MM.1S (cell line): Measurements from ENCODE around the gene NOS1.

Experiments
- DNase-seq: peaks from one replicate; pipeline ENCODE4 v3.0.0-alpha.2; 2015
- H2AFZ ChIP-seq: fragments of 300-600 bp; sonication (generic); 2 replicates; pipeline ENCODE4 v1.6.0; 2016; ENCODE audit warnings: antibody characterized with exemption, low read length
- H3F3A ChIP-seq: fragments of 300-600 bp; sonication (generic); 2 replicates; pipeline ENCODE4 v1.6.1; 2016; ENCODE audit warnings: mild to moderate bottlenecking, antibody characterized with exemption, low read length, moderate library complexity, mixed read lengths; ENCODE audit not compliant: insufficient read depth
- H3K27ac ChIP-seq: fragments of 300-600 bp; sonication (generic); 2 replicates; pipeline ENCODE4 v1.5.1; 2016; ENCODE audit warnings: mild to moderate bottlenecking, low read length
- H3K27me3 ChIP-seq: fragments of 300-600 bp; sonication (generic); replicated peaks from 2 replicates; pipeline ENCODE4 v1.6.0; 2016; ENCODE audit warnings: low read length; ENCODE audit not compliant: insufficient read depth
- H3K36me3 ChIP-seq: fragments of 300-600 bp; sonication (generic); replicated peaks from 2 replicates; pipeline ENCODE4 v1.6.1; 2016; ENCODE audit warnings: mild to moderate bottlenecking, low read length, mixed read lengths; ENCODE audit not compliant: insufficient read depth
- H3K4me1 ChIP-seq: fragments of 300-600 bp; sonication (generic); 2 replicates; pipeline ENCODE4 v1.6.1; 2016; ENCODE audit warnings: low read length, mixed read lengths
- H3K4me2 ChIP-seq: fragments of 300-600 bp; sonication (generic); 2 replicates; pipeline ENCODE4 v1.6.0; 2016; ENCODE audit warnings: low read depth, low read length
- H3K4me3 ChIP-seq: fragments of 300-600 bp; sonication (generic); 2 replicates; pipeline ENCODE4 v1.5.1; 2016; ENCODE audit warnings: low read length, mixed read lengths
- H3K79me2 ChIP-seq: fragments of 300-600 bp; sonication (generic); 2 replicates; pipeline ENCODE4 v1.6.1; 2016; ENCODE audit warnings: mixed run types, low read length, mixed read lengths
- H3K9ac ChIP-seq: fragments of 300-600 bp; sonication (generic); 2 replicates; pipeline ENCODE4 v1.6.1; 2016; ENCODE audit warnings: low read length, mixed read lengths
- H3K9me2 ChIP-seq: fragments of 300-600 bp; sonication (generic); replicated peaks from 2 replicates; pipeline ENCODE4 v1.6.1; 2016; ENCODE audit warnings: mild to moderate bottlenecking, low read length, mixed read lengths; ENCODE audit not compliant: insufficient read depth
- H3K9me3 ChIP-seq: fragments of 300-600 bp; sonication (generic); replicated peaks from 2 replicates; pipeline ENCODE4 v1.6.1; 2016; ENCODE audit warnings: mild to moderate bottlenecking, low read length, mixed read lengths; ENCODE audit not compliant: insufficient read depth
- H4K20me1 ChIP-seq: fragments of 300-600 bp; sonication (generic); 2 replicates; pipeline ENCODE4 v1.6.1; 2016; ENCODE audit warnings: mild to moderate bottlenecking, low read length, moderate library complexity, mixed read lengths; ENCODE audit not compliant: insufficient read depth
- EZH2 ChIP-seq: fragments of 300-600 bp; sonication (generic); optimal IDR thresholded peaks from 2 replicates; pipeline ENCODE3; 2017; ENCODE audit warnings: low read depth, mild to moderate bottlenecking, antibody characterized with exemption, low read length, mixed read lengths
- EZH2phosphoT487 ChIP-seq: fragments of 300-600 bp; sonication (generic); IDR thresholded peaks from 2 replicates; pipeline ENCODE4 v1.6.1; 2018; ENCODE audit warnings: antibody characterized with exemption, low read length
- TF ChIP-seq, protein P1 (sequence below): fragments of 300-600 bp; sonication (generic); IDR thresholded peaks from 2 replicates; pipeline ENCODE4 v1.5.1; 2016; ENCODE audit warnings: antibody characterized with exemption, low read length, mixed read lengths

NOS1 gene

DNA sequence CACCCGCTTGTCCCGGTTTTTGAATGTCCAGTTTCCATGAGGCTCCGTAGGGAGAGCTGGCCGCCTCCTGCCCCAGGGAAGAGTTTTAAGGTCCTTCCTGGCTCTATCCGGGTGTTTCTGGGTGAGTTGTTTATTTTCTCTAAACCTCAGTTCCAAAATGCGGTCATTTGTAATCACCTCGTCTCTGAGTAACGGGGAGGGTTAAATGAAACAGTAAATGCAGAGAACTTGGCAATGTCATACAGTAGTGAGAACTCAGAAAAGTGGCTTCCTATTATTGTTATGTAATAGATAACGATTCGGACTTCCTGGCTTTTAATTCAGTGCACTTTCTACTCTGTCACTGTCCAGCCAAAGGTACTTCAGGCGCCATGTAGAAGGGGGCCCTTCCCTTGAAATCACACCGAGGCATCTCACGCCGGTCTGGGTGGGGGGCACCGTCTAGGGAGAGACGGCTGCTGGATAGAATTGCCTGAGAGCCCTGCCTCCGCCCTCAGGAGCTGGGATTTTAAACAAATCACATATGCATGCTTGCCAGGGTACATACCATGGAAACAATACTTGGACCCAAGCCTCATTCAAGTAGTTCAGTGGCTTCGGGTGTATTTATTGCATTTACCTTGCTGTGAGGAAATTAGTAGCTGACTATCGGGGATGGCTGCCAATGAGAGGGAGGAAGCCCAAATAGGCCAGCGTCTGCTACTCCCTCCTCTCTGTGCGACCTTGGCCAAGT, 26.4 kb downstream of the NOS1 start:
- Histone ChIP-seq H3K4me3 (no peak overlapping the region), H3K4me2 (no peak overlapping the region)
- DNase-seq, result no peak

DNA sequence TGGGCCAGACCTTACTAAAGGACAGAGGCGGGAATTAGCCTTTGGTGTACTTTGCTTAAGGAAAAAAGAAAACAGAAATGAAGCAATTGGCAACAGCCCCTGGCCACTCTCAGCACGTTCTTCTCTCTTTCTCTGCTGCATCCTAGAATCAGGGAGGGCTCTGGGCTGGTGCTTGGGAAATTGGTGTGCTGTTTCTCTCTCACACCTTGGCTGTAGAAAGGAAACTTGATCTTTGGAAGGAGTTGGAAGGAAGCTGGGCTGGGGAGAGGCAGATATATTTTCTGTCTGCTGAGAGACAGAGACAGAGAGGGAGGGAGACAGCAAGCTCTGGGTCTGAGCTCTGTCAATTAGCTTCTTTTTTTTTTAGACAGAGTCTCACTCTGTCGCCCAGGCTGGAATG, 27.4 kb downstream of the NOS1 start:
- Histone ChIP-seq H3K9me3 (no peaks in the 10 kb centered on the region), H3K9ac (no peak overlapping the region), H3F3A (no peaks in the 10 kb centered on the region), H3K27me3 (peaks cover 12% of the 10 kb centered on the region; the same call in 1 of the 2 replicates), H3K79me2 (no peaks in the 10 kb centered on the region), H2AFZ (no peak overlapping the region), H3K4me3 (no peak overlapping the region), H4K20me1 (no peaks in the 10 kb centered on the region), H3K4me2 (no peak overlapping the region), H3K27ac (no peak overlapping the region), H3K9me2 (no peaks in the 10 kb centered on the region), H3K36me3 (no peaks in the 10 kb centered on the region), H3K4me1 (no peaks in the 10 kb centered on the region)
- no peak for DNase-seq
- TF ChIP-seq, protein P1, sequence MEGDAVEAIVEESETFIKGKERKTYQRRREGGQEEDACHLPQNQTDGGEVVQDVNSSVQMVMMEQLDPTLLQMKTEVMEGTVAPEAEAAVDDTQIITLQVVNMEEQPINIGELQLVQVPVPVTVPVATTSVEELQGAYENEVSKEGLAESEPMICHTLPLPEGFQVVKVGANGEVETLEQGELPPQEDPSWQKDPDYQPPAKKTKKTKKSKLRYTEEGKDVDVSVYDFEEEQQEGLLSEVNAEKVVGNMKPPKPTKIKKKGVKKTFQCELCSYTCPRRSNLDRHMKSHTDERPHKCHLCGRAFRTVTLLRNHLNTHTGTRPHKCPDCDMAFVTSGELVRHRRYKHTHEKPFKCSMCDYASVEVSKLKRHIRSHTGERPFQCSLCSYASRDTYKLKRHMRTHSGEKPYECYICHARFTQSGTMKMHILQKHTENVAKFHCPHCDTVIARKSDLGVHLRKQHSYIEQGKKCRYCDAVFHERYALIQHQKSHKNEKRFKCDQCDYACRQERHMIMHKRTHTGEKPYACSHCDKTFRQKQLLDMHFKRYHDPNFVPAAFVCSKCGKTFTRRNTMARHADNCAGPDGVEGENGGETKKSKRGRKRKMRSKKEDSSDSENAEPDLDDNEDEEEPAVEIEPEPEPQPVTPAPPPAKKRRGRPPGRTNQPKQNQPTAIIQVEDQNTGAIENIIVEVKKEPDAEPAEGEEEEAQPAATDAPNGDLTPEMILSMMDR, result no peak
- no peak for TF ChIP-seq EZH2
- TF ChIP-seq EZH2phosphoT487, result no peak

More for the DNA sequence above, 26.4 kb downstream of the NOS1 start:
- Histone ChIP-seq H3K9ac (no peak overlapping the region), H3K4me1 (no peaks in the 10 kb centered on the region), H3K27ac (no peak overlapping the region), H3K27me3 (peaks cover 12% of the 10 kb centered on the region; the same call in 1 of the 2 replicates), H3K36me3 (no peaks in the 10 kb centered on the region), H2AFZ (no peak overlapping the region), H3F3A (no peaks in the 10 kb centered on the region), H3K9me3 (no peaks in the 10 kb centered on the region), H3K79me2 (no peaks in the 10 kb centered on the region), H4K20me1 (no peaks in the 10 kb centered on the region), H3K9me2 (no peaks in the 10 kb centered on the region)
- TF ChIP-seq, protein P1, result no peak
- TF ChIP-seq EZH2phosphoT487 (no peak), EZH2 (no peak)

DNA sequence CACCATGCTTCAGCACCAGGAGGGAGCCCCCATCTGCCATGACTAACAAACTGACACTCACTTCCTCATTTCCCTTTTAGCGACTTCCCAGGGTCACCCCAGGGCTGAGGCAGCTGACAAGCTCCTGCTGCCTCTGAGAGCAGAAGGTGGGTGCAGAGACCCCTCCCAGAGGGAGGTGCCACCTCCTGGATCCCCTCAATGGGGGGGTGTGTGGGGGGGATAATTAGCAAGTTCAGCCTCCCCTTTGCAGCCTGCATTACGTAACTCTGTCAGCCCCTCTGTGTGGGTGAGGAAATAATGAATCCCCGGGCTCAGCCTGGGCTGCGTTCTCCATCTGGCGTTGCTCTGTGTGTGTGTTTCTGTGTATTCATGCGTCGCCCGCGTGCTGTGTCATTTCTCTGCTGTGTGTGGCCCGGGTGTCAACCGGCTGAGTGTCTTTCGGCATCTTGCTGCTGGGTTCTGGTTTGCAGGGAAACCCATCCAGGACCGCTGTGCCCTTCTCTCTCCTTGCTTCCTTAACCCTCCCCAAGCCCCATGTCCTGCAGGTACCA, 28.0 kb downstream of the NOS1 start:
- Histone ChIP-seq H4K20me1 (no peaks in the 10 kb centered on the region), H3F3A (no peaks in the 10 kb centered on the region), H3K4me3 (no peak overlapping the region), H3K9ac (no peak overlapping the region), H3K27me3 (peaks cover 12% of the 10 kb centered on the region; the same call in 1 of the 2 replicates), H2AFZ (no peak overlapping the region), H3K36me3 (no peaks in the 10 kb centered on the region), H3K4me1 (no peaks in the 10 kb centered on the region), H3K27ac (no peak overlapping the region), H3K9me3 (no peaks in the 10 kb centered on the region), H3K4me2 (no peak overlapping the region), H3K79me2 (no peaks in the 10 kb centered on the region), H3K9me2 (no peaks in the 10 kb centered on the region)
- TF ChIP-seq, protein P1, result no peak
- no peak for TF ChIP-seq EZH2phosphoT487
- TF ChIP-seq EZH2, result no peak
- DNase-seq, result no peak
